GM21381 (cell line): ENCODE results near the gene SLMAP.
A peak's percentile ranks its signal among the peaks of the same experiment; 100 is the strongest.

Experiments used
- ATAC-seq: cut with Tn5 transposase; IDR thresholded peaks from one replicate; pipeline ENCODE4 v1.9.1; 2021; ENCODE audit warnings: mild to moderate bottlenecking, moderate library complexity; ENCODE audit not compliant: unreplicated experiment

The SLMAP gene

DNA sequence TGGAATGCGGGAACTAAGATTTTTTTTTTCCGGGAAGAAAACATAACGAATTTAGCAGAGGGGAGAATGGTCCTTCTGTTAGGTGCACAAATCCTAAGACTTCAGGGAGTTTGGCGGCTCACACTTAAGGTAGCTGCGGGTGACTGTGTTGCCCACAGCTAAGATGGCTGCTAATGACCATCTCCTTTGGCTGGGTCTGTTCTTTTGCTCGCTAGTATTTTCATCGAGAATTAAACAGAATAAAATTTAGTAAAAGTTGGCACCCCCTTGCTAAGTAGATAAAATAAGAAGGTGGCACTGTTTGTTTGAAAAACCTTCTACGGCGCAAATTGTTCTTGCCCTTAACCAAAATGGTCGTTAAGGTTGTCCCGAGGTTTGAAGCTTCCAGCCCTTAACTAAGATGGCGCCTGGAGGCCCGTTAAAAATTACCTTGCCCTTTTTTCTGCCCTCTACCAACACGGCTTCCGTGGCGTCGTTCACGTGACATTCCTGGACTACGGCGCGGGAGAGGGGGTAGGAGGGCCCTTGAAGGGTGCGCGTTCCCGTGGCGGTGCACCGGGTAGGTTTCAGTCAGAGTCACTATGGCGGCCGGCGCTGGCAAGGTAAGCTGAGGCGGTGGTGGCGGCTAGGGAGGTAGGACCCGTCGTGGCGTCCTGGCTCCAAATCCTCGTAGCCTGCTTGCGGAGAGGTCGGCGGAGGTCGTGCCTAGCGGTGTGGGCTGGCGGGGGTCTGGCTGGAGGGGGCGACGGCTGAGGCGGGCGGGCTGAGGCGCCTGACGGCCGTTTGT lies at the start of gene SLMAP:
SLMAP (plus strand) TSS at position 569 of the 787 bp plus-strand sequence. CDS start 1,343 bp downstream, outside the sequence.
- ATAC-seq, result peak; percentile 88

DNA sequence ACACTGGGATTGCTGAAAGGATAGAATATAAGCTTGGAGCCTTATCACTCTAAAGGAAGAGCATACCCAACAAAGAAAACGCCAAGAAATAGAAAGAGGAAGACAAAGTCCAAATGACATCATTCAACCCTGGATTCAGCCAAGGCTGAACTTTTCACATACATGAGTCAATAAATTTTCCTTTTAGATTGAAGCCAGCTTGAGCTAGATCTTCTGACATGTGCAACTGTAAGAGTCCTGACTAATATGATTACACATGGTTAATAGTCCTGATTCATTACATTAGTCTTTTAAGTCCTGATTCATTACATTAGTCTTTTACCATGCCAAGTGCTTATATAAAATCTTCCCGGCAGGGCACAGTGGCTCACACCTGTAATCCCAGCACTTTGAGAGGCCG lies 49.6 kb upstream of the SLMAP start:
- no peak for ATAC-seq

GRCh38 chr3:57709031-57709430 lies 47.1 kb upstream of the SLMAP start:
- ATAC-seq, result no peak

- no peak for ATAC-seq
These were observed 46.5 kb upstream of the SLMAP start for GRCh38 chr3:57709559-57709958.

DNA sequence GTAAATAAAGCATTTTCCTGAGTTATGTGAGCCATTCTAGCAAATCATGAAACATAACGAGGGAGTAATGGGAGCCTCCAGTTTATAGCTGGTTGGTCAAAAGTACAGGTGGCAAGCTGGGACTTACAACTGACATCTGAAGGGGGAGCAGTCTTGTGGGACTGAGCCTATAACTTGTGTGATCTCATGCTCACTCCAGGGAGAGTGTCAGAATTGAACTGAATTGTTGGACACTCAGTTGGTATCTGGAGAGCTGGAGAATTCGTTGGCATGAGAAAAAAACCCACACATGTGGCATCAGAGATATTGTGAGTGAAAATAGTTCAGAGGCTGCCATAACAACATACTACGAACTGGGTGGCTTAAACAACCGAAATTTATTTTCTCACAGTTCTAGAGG lies 40.4 kb upstream of the SLMAP start:
- no peak for ATAC-seq

GRCh38 chr3:57717205-57717868 lies 38.8 kb upstream of the SLMAP start:
- ATAC-seq, result no peak

DNA sequence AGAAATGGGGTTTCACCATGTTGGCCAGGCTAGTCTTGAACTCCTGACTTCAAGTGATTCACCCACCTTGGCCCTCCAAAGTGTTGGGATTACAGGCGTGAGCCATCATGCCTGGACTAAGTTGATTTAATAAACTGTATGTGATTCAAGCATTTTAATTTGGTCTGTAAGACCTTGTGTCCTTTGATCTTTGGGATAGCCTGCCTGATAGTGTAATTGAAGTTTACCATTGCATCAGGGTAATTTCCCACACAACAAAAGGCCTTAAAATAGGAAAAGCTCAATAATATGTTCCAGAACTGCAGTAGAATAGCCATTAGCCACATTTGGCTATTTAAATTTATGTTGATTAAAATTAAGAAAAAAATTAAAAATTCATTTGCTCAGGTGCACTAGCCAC lies 38.0 kb upstream of the SLMAP start:
- ATAC-seq, result no peak

GRCh38 chr3:57726397-57726796 lies 29.7 kb upstream of the SLMAP start:
- ATAC-seq, result no peak

GRCh38 chr3:57727106-57727505 lies 29.0 kb upstream of the SLMAP start:
- no peak for ATAC-seq

- no peak for ATAC-seq
These were observed 26.6 kb upstream of the SLMAP start for GRCh38 chr3:57729334-57730045.

GRCh38 chr3:57730682-57731081 lies 25.4 kb upstream of the SLMAP start:
- ATAC-seq, result no peak

GRCh38 chr3:57731311-57731710 lies 24.8 kb upstream of the SLMAP start:
- no peak for ATAC-seq

DNA sequence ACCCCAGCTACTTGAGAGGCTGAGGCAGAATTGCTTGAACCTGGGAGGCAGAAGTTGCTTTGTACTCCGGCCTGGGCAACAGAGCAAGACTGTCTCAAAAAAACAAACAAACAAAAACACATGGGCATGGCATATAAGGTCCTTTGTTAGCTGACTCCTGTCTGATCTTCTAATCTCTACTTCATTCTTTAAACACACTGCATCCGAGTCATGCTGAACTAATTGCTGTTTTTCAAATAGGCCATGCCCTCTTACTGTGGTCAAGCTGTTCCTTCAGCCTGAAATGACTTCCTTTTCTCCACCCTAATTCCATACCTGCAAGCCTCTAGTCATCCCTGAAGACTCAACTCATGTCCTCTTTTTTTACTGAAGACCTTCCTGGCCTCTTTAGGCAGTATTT lies 22.3 kb upstream of the SLMAP start:
- ATAC-seq, result no peak

DNA sequence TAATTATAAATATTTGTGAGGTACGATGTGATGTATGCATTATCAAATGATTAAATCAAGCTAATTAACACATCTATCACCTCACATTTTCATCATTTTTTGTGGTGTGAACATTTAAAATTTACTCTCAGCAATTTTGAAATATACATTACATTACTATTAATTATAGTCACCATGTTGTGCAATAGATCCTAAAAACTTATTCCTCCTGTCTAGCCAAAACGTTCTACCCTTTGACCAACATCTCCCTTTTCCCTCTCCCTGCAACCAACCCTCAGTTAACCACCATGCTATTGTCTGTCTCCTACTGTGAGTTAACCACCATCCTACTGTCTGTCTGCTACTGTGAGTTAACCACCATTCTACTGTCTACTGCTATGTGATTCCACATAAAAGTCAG lies 20.7 kb upstream of the SLMAP start:
- no peak for ATAC-seq

DNA sequence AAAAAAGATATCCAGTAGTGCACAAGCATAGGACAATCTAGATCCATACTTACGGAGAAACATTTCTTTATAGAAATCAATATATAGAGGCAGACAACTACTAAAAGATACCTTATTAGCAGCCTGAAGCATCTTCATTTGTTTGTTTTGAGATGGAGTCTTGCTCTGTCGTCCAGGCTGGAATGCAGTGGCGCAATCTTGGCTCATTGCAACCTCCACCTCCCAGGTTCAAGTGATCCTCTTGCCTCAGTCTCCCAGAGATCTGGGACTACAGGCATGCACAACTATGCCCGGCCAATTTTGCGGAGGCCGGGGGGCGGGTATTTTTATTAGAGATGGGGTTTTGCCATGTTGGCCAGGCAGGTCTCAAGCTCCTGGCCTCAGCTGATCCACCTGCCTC lies 18.3 kb upstream of the SLMAP start:
- ATAC-seq, result no peak

- ATAC-seq, result no peak
These were observed 17.7 kb upstream of the SLMAP start for GRCh38 chr3:57738391-57738790.

GRCh38 chr3:57740027-57740426 lies 16.1 kb upstream of the SLMAP start:
- no peak for ATAC-seq

GRCh38 chr3:57743496-57743895 lies 12.6 kb upstream of the SLMAP start:
- ATAC-seq, result no peak

GRCh38 chr3:57745101-57745500 lies 11.0 kb upstream of the SLMAP start:
- ATAC-seq, result no peak

GRCh38 chr3:57746156-57747010 lies 9.7 kb upstream of the SLMAP start:
- ATAC-seq, result no peak

GRCh38 chr3:57749542-57749941 lies 6.6 kb upstream of the SLMAP start:
- ATAC-seq, result no peak
